GM21529 (cell line): ENCODE data around the gene ZHX3.
"Not testable (repeated sequence)": the region's sequence is repeated elsewhere in the genome, so short reads cannot be mapped to it uniquely, and the experiment has no call there.

Experiments
- ATAC-seq: cut with Tn5 transposase; IDR thresholded peaks from one replicate; pipeline ENCODE4 v1.9.1; 2021; ENCODE audit not compliant: unreplicated experiment

Gene ZHX3

DNA sequence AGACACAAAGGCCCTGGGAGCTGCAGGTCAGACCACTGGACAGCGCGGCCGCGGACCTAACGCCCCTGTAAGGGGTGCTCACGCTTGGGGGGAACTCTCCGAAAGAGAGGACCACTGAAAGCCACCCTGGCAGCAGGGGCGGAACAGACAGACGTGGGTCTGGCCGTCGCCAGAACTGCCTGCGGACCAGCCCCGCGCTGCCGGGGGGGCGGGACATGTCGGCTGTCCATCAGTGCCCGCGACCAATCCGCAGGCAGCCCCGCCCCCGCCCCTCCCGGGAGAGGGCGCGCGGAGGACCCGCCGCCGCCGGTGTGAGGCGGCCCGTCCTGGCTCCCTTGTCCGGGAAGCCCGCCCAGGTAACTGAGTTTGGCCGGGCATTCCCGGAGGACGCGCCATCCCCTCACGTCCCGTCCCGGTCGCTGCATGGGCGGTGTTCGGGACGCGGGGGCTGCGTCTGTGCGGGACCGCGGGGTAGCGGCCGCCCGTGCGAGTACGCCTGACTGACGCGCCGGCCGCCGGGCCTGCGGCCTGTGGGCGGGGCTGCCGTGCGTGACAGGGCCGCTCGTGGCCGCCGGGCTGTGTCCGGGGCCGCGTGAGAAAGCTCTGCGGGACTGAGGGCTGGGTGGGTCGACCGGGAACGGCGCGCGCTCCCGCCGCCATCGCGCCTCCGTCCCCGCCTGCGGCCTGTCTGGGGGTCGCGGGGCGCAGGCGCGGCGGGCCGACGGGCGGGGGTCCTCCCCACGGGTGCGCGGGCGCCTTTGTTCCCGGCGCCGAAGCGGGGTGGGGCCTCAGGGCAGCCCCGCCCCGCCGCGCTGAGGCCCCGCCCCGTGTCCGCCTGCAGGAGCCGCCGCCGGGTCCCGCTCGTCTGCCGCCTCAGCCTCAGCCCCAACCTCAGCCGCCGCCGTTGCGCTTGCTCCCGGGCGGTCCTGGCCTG, 180.6 kb downstream of the ZHX3 start, which contains the start of gene PLCG1:
Gene PLCG1 (plus strand): TSS at position 864 of the 934 bp plus-strand sequence. CDS start 99 bp downstream, outside the sequence.
- ATAC-seq, result peak; percentile 56

DNA sequence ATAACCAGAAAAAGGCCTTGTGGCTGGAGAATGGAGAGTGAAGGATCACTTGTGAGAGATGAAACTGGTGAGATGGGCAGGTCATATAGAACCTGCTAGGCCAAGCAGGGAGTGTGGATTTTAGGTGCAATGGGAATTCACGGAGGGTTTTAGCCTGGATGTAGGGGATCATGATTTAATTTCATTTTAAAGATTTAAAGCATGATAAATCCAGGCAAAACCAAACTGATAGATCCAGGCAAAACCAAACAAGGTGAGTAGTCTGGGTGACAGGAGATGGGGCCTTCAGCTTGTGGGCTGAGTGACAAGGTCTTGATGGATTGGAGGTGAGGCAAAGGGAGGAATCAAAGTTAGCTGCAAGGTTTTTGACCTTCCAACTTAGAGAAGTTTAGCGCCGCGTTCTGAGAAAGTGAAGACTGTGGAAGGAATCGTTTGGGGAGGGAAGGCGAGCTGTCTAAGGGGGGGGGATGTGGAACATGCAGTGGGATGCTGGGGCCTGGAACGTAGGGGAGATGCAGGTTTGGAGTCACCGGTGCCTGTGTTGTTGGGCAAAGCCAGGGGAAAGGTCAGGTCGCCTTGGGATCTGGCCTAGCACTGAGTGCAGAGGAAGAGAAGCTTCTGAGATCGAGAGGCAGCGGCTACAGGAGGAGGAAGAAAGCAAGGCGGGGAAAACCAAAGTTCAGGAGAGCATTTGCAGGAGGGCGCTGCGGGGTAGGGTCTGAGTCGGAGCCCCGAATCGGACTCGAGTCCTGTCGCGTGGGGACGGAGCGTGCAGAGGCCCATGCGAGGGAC, 181.4 kb downstream of the ZHX3 start:
- peak; percentile 1 for ATAC-seq

DNA sequence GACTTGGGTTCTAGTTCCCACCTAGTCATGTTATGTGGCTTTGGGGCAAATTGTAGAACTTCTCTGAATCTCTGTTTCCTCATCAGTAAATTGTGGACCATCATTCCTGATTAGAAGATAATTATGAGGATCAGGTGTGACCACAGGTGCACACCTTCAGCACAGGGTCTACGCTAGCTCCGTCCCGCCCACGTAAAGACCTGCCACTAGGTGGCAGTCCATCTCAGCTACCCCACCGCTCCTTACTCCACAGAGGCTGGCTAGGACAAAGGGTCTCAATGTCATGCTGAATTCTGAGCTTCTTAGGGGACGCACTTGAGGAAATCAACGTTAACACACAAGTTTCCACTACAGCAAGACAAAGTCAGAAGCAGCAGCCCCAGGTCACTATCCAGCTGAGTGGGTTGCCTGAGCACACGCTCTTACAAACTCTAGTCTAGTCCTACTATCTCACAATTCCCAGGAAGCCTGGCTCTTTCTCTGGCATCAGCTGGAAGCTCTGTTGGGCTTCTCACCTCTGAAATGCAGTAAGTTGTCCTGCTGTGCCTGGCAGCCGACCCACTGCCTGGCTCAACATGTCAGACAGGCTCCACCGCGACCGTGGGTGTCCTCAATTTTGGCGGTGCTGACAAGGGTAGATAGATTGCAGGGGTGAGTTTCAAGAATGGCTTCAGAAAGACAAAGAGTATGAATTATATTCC, 182.2 kb downstream of the ZHX3 start:
- ATAC-seq, result no peak

DNA sequence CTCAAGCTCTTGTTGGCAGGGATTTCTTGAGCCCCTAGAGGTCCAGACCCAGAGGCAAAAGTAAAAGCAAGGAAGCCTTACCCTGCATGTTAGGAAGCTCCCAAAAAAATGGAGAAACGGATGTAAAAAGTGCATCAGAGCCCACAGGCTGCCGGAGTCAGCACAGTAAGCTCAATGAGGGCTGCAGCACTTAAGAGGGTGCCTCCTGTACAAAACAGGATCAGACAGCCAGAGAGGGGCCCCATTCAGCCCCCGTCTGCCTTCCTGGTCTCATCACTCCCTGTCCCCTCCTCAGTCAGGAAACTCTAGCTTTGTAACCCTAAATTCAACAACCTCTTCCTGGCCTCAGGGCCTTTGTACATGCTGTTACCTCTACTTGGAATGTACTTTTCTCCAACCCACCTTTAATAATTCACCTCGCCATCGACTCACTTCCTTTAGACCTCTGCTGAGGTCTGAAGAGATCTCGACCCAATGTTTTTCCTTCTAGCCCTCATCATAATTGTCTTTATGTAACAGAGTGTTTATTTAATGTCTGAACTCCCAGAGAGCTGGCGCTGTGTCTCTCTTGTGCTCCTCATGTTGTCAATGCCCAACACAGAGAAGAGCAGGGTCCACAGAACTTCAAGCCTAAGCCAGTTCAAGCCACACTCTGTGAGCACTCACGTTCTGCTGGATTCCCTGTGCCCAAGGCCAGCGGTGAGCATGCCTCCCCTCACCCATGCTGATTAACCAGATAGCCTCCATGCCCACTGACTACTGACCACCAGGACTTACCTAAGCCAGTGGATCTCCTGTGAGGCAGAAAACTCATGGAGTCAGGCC, 183.0 kb downstream of the ZHX3 start:
- ATAC-seq, result no peak

DNA sequence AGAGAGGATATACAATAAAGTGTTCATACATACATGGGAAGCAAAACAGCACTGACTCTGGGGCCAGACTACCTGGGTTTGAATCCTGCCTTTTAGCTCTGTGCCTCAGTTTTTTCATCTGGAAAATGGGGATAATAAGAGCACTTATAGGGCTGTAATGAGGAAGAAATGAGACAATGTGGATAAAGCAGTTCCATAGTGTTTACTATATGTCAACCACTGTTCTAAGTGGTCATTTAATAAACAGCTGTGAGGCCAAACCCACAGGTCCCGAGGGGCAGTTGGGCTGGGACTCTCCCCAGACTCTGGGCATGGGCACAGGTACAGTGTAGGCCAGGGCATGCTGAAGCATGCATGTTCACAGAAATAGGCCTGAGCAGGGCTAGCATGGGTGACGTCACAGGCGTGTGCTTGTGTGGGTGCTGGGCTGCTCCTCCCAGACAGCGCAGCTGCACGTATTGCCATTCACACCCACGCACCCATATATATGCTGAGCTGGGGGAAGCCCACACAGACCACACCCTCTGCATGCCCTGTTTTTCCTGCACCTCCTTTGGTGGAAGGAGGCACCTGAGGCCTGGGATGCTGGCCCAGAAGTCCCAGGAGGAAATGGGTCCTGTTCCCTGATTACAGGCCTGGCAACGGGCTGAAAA, 183.7 kb downstream of the ZHX3 start:
- peak; percentile 47 for ATAC-seq

DNA sequence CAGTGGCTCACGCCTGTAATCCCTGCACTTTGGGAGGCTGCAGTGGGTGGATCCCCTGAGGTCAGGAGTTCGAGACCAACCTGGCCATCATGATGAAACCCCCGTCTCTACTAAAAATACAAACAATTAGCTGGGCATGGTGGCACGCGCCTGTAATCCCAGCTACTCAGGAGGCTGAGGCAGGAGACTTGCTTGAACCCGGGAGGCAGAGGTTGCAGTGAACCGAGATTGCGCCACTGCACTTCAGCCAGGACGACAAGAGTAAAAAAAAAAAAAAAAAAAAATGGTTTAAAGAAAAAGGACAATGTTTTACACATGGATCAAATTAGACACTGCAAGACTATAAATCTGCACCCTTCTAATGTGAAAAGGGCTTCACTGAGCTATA, 185.1 kb downstream of the ZHX3 start:
- ATAC-seq, result not testable (repeated sequence)

DNA sequence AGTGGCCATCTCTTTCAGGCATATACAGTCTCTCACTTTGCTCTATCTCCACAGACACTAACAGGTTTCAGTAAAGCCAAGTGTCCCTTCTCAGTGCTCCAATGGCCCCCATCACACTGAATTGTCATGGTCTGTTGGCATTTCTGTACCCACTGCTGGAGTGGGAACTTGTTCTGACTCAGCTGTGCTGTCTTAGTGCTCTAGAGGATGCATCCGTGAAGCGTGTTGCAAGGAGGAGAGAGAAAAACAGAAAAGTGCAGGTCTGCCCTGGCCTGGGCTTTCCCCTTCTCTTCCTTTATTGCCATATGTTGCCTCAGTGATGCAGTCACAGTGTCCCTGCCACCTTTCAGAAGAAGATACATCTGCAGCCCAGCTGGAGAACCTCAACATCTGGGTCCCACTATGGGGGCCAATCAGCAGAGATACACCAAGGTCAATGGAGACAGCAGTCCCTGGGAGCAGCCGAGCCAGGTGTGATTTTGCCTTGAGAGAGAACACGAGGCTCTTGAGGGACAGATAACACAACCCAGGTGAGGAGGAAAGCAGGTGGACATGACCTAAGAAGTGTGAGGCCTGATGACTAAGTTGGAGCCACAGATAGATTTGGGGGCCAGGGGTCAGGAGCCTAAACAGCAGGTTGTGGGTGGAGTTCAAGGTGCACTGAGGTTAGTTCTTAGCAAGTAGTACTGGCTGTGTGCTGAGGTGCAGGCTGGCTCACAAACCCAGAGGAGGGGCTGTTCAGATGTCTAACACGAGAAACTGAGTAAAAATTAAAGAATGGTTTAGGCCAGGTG, 185.7 kb downstream of the ZHX3 start:
- no peak for ATAC-seq
